GM21786 (cell line): ENCODE data around the gene AGPAT3.
A peak's percentile ranks its signal among the peaks of the same experiment; 100 is the strongest.
"Not testable (repeated sequence)": the region's sequence is repeated elsewhere in the genome, so short reads cannot be mapped to it uniquely, and the experiment has no call there.

Source experiments
- ATAC-seq: cut with Tn5 transposase; IDR thresholded peaks from one replicate; pipeline ENCODE4 v1.9.1; 2021; ENCODE audit not compliant: unreplicated experiment

AGPAT3 gene

GRCh38 chr21:43881935-43882334, 16.9 kb downstream of the AGPAT3 start:
- ATAC-seq, result no peak

- no peak for ATAC-seq
Measured at GRCh38 chr21:43882952-43883545, 18.0 kb downstream of the AGPAT3 start.

GRCh38 chr21:43884012-43884860, 19.2 kb downstream of the AGPAT3 start:
- no peak for ATAC-seq

GRCh38 chr21:43884861-43885417, 19.9 kb downstream of the AGPAT3 start:
- no peak for ATAC-seq

GRCh38 chr21:43885721-43886120, 20.7 kb downstream of the AGPAT3 start:
- no peak for ATAC-seq

GRCh38 chr21:43886565-43886964, 21.5 kb downstream of the AGPAT3 start:
- no peak for ATAC-seq

- no peak for ATAC-seq
Measured at GRCh38 chr21:43889069-43889468, 24.0 kb downstream of the AGPAT3 start.

GRCh38 chr21:43890042-43890441, 25.0 kb downstream of the AGPAT3 start:
- no peak for ATAC-seq

GRCh38 chr21:43892334-43892733, 27.3 kb downstream of the AGPAT3 start:
- no peak for ATAC-seq

- no peak for ATAC-seq
Measured at GRCh38 chr21:43892984-43893535, 28.0 kb downstream of the AGPAT3 start.

- peak; percentile 78 for ATAC-seq
Measured at GRCh38 chr21:43893536-43894205, 28.6 kb downstream of the AGPAT3 start.

- no peak for ATAC-seq
Measured at GRCh38 chr21:43894206-43894577, 29.2 kb downstream of the AGPAT3 start.

- ATAC-seq, result no peak
Measured at GRCh38 chr21:43895196-43895595, 30.2 kb downstream of the AGPAT3 start.

GRCh38 chr21:43896696-43897299, 31.8 kb downstream of the AGPAT3 start:
- ATAC-seq, result not testable (repeated sequence)

- ATAC-seq, result no peak
Measured at GRCh38 chr21:43899307-43900077, 34.5 kb downstream of the AGPAT3 start.

- no peak for ATAC-seq
Measured at GRCh38 chr21:43900078-43900385, 35.0 kb downstream of the AGPAT3 start.

- ATAC-seq, result no peak
Measured at GRCh38 chr21:43900690-43901089, 35.7 kb downstream of the AGPAT3 start.

- no peak for ATAC-seq
Measured at GRCh38 chr21:43902441-43902840, 37.4 kb downstream of the AGPAT3 start.

GRCh38 chr21:43903451-43904091, 38.5 kb downstream of the AGPAT3 start:
- no peak for ATAC-seq

- ATAC-seq, result no peak
Measured at GRCh38 chr21:43904331-43904781, 39.3 kb downstream of the AGPAT3 start.
